ENCODE measurements around the gene CCPG1. TPM values are rescaled to one million over a fixed set of nuclear protein-coding genes. Genes with fewer than 3 reads are reported as not detected.

Gene CCPG1
- total RNA-seq, 4 donors from 2014 or later: 50.1 to 79.7 (median 68.3) TPM

- H3K27me3 ChIP-seq: no peaks in the 10 kb centered on the region
- TF ChIP-seq POLR2A (IDR thresholded peaks at IDR 0.05): no peak
- no peak for TF ChIP-seq CTCF (IDR thresholded peaks at IDR 0.05)
- intact Hi-C loops (cut with DNase I; ENCODE audit: low total_unique reads): no loop called here
- no peak for DNase-seq
- H3K36me3 ChIP-seq: no peaks in the 10 kb centered on the region
- no peak overlapping the region for H3K27ac ChIP-seq
- H3K4me1 ChIP-seq: no peaks in the 10 kb centered on the region
- no peak overlapping the region for H3K4me3 ChIP-seq
- no peaks in the 10 kb centered on the region for H3K9me3 ChIP-seq
Observed at GRCh38 chr15:55334371-55334770, 73.8 kb downstream of the CCPG1 start.

DNA sequence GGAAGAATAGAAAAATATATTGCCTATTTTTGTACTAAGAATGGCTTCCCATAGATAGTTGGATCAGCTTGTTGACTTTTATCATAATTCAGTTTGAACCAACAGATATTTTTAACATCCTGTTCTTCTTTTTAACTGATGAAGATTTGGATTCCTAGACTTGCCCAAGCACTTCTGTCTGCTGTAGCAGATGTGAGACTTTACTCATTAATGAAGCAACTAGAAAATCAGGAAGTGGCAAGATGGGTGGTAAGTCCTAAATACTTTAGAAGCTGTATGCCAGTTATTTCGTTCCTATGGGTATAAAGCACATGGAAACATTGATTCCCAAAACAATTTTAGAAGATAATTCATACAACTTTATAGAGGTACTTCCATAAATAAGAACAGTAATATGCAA, 80.8 kb downstream of the CCPG1 start:
- Histone ChIP-seq H3K27me3 (no peaks in the 10 kb centered on the region), H3K4me1 (no peaks in the 10 kb centered on the region), H3K4me3 (no peak overlapping the region), H3K27ac (no peak overlapping the region), H3K9me3 (no peaks in the 10 kb centered on the region), H3K36me3 (no peaks in the 10 kb centered on the region)
- DNase-seq: no peak
- intact Hi-C loops (cut with DNase I; ENCODE audit: low total_unique reads): no loop called here
- no peak for TF ChIP-seq CTCF (IDR thresholded peaks at IDR 0.05)
- no peak for TF ChIP-seq POLR2A (IDR thresholded peaks at IDR 0.05)

DNA sequence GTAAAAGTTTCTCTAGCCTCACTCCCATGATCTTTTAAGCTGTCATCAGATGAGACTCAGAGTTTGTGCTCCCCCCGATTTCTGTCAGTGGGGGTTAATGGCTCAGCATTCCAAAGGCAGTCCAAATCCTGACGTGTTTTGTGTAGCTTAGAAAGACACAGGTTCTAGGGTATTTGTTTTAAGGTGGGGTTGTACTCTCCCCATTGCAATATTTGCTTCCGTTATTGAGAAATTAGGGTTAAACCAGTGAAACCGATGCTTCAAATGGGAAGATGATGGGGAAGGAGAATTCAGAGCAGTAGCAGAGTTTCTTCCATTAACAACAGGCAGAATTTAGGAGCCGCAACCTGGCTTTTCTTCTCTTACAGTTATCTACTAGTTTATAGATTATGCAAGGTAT, 85.7 kb downstream of the CCPG1 start:
- TF ChIP-seq CTCF (IDR thresholded peaks at IDR 0.05): no peak
- no peaks in the 10 kb centered on the region for H3K4me1 ChIP-seq
- intact Hi-C loops (cut with DNase I; ENCODE audit: low total_unique reads): no loop called here
- no peaks in the 10 kb centered on the region for H3K27me3 ChIP-seq
- no peaks in the 10 kb centered on the region for H3K36me3 ChIP-seq
- no peak for DNase-seq
- H3K9me3 ChIP-seq: no peaks in the 10 kb centered on the region
- no peak overlapping the region for H3K4me3 ChIP-seq
- H3K27ac ChIP-seq: no peak overlapping the region

DNA sequence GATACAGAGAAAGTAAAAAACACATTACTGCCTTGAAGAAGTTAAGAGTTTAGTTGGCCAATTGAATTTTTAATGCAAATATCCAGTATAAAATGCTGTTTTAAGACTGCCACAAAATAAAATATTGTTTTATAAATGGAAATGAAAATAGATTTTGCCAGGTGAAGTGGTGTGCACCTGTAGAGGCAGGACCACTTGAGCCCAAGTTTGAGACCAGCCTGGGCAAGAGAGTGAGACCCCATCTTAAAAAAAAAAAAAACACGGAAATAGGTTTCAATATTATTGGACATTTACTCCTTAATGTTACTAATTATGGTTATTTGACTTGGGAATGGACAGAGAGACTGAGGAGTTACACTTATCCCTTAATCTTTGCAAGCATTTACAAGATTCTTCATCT, 87.2 kb downstream of the CCPG1 start:
- Histone ChIP-seq H3K4me1 (no peaks in the 10 kb centered on the region), H3K27me3 (no peaks in the 10 kb centered on the region), H3K9me3 (no peaks in the 10 kb centered on the region), H3K36me3 (no peaks in the 10 kb centered on the region), H3K27ac (no peak overlapping the region), H3K4me3 (no peak overlapping the region)
- intact Hi-C loops (cut with DNase I; ENCODE audit: low total_unique reads): no loop called here
- no peak for TF ChIP-seq POLR2A (IDR thresholded peaks at IDR 0.05)
- TF ChIP-seq CTCF (IDR thresholded peaks at IDR 0.05): no peak
- no peak for DNase-seq

GRCh38 chr15:55320238-55320550, 88.0 kb downstream of the CCPG1 start:
- Histone ChIP-seq H3K9me3 (no peaks in the 10 kb centered on the region), H3K27ac (peak overlapping the region in 1 of 2 donors; percentile 23), H3K4me1 (no peaks in the 10 kb centered on the region), H3K27me3 (no peaks in the 10 kb centered on the region), H3K36me3 (no peaks in the 10 kb centered on the region), H3K4me3 (no peak overlapping the region)
- DNase-seq: no peak
- TF ChIP-seq POLR2A (IDR thresholded peaks at IDR 0.05) (no peak), CTCF (IDR thresholded peaks at IDR 0.05) (no peak)
- intact Hi-C loops (cut with DNase I; ENCODE audit: low total_unique reads): no loop called here

All from uterus (tissue), 4 donors.